ENCODE data around the gene RNF227.
"Not testable (repeated sequence)": the region's sequence is repeated elsewhere in the genome, so short reads cannot be mapped to it uniquely, and the experiment has no call there.

Gene RNF227

GRCh38 chr17:7955414-7956227 is 39.5 kb upstream of the RNF227 start:
- ATAC-seq, result peak; percentile 45
- TF ChIP-seq ZFP3 (CRISPR knock-in tag; IDR thresholded peaks at IDR 0.05), result no peak
- no peak for TF ChIP-seq POU6F1 (CRISPR knock-in tag; IDR thresholded peaks at IDR 0.05; ENCODE audit: borderline replicate concordance, low read depth)
- TF ChIP-seq CSDC2 (CRISPR knock-in tag; IDR thresholded peaks at IDR 0.05), result no peak
- no peak for TF ChIP-seq CSRNP3 (CRISPR knock-in tag; IDR thresholded peaks at IDR 0.05)
- no peak for TF ChIP-seq ZC3H10 (CRISPR knock-in tag; IDR thresholded peaks at IDR 0.05)
- TF ChIP-seq CREB5 (CRISPR knock-in tag; IDR thresholded peaks at IDR 0.05; ENCODE audit: low read depth), result no peak
- no peak for TF ChIP-seq ESRRG (CRISPR knock-in tag; IDR thresholded peaks at IDR 0.05)
- no peak for TF ChIP-seq ISL1 (CRISPR knock-in tag; IDR thresholded peaks at IDR 0.05)
- no peak for TF ChIP-seq PPARA (CRISPR knock-in tag; IDR thresholded peaks at IDR 0.05; ENCODE audit: borderline replicate concordance)

GRCh38 chr17:7953266-7953665 is 37.2 kb upstream of the RNF227 start:
- not testable (repeated sequence) for ATAC-seq

GRCh38 chr17:7951143-7951792 is 35.2 kb upstream of the RNF227 start:
- no peak for ATAC-seq
- no peak for TF ChIP-seq TSHZ2 (CRISPR knock-in tag; IDR thresholded peaks at IDR 0.05)
- TF ChIP-seq PATZ1 (CRISPR knock-in tag; IDR thresholded peaks at IDR 0.05; ENCODE audit: borderline replicate concordance), result no peak
- no peak for TF ChIP-seq ZNF8 (CRISPR knock-in tag; IDR thresholded peaks at IDR 0.05)
- no peak for TF ChIP-seq CSDC2 (CRISPR knock-in tag; IDR thresholded peaks at IDR 0.05)
- no peak for TF ChIP-seq SNAI2 (CRISPR knock-in tag; IDR thresholded peaks at IDR 0.05)
- TF ChIP-seq RARB (CRISPR knock-in tag; IDR thresholded peaks at IDR 0.05), result no peak

GRCh38 chr17:7950578-7950977 is 34.5 kb upstream of the RNF227 start:
- ATAC-seq, result no peak
- no peak for TF ChIP-seq PATZ1 (CRISPR knock-in tag; IDR thresholded peaks at IDR 0.05; ENCODE audit: borderline replicate concordance)
- TF ChIP-seq ZNF8 (CRISPR knock-in tag; IDR thresholded peaks at IDR 0.05), result no peak
- TF ChIP-seq ESRRG (CRISPR knock-in tag; IDR thresholded peaks at IDR 0.05), result no peak
- no peak for TF ChIP-seq ZC3H10 (CRISPR knock-in tag; IDR thresholded peaks at IDR 0.05)
- no peak for TF ChIP-seq ZNF565 (CRISPR knock-in tag; conservative IDR thresholded peaks at IDR 0.05; ENCODE audit: low read depth)
- no peak for TF ChIP-seq ZNF70 (CRISPR knock-in tag; IDR thresholded peaks at IDR 0.05)
- no peak for TF ChIP-seq TSHZ2 (CRISPR knock-in tag; IDR thresholded peaks at IDR 0.05)
- TF ChIP-seq GLIS3 (CRISPR knock-in tag; IDR thresholded peaks at IDR 0.05), result no peak
- TF ChIP-seq BACH2 (CRISPR knock-in tag; IDR thresholded peaks at IDR 0.05; ENCODE audit: borderline replicate concordance), result no peak
- TF ChIP-seq CSDC2 (CRISPR knock-in tag; IDR thresholded peaks at IDR 0.05), result no peak

Measured in SK-N-SH treated with all-trans-retinoic acid at 6 μM for 48 hours (cell line).